Transverse colon (tissue), 4 donors: ENCODE results near the gene CES3.

Experiments used
- CTCF ChIP-seq, 5 experiments: fragments of 200-600 bp in 3 of 5; fragments of 450-650 bp in 2 of 5; sonication (generic) in 3 of 5; IDR thresholded peaks; 1 replicate in 2 of 5; 2 replicates in 3 of 5; pipeline ENCODE4 v1.5.1; 2016 to 2017; ENCODE audit warnings: antibody characterized with exemption in 5 of 5, inconsistent platforms in 3 of 5, mild to moderate bottlenecking in 2 of 5, moderate library complexity in 1 of 5
- EP300 ChIP-seq: sonication (generic); formaldehyde crosslinking; IDR thresholded peaks from one replicate; pipeline ENCODE4 v1.6.1; 2017; ENCODE audit warnings: antibody characterized with exemption, low read depth
- POLR2A ChIP-seq: fragments of 450-650 bp; IDR thresholded peaks from one replicate; pipeline ENCODE4 v1.6.1; 2016; ENCODE audit warnings: antibody characterized with exemption, mild to moderate bottlenecking, moderate library complexity
- POLR2AphosphoS5 ChIP-seq, 3 donors: sonication (generic); formaldehyde crosslinking; IDR thresholded peaks; one replicate each; pipeline ENCODE4 v1.6.1; 2016; ENCODE audit warnings: antibody characterized with exemption in 3 of 3

- peak; percentile 70 to 93 (median 78) for TF ChIP-seq CTCF (IDR thresholded peaks at IDR 0.05)
- TF ChIP-seq POLR2A = no peak
- no peak for TF ChIP-seq POLR2AphosphoS5 (IDR thresholded peaks at IDR 0.05)
- no peak for TF ChIP-seq EP300
These were observed 6.9 kb upstream of the CES3 start for GRCh38 chr16:66954097-66954659.
